ENCODE results near the gene NPL.

GRCh38 chr1:182803846-182804245, 14.3 kb downstream of the NPL start:
- TF ChIP-seq REST (IDR thresholded peaks at IDR 0.05; ENCODE audit: insufficient replicate concordance, low read depth) (no peak), GABPA (IDR thresholded peaks at IDR 0.05; ENCODE audit: low read depth) (no peak), CTCF (IDR thresholded peaks at IDR 0.05; ENCODE audit: insufficient read depth, low read length) (no peak), POLR2AphosphoS5 (IDR thresholded peaks at IDR 0.05; ENCODE audit: low read depth) (no peak), SPI1 (IDR thresholded peaks at IDR 0.05; ENCODE audit: borderline replicate concordance, low read depth) (no peak)

Data from HL-60 (cell line).